Skeletal muscle tissue (tissue), 4 donors: ENCODE results near the gene ZNF600. TPM values are rescaled to one million over a fixed set of nuclear protein-coding genes. Genes with fewer than 3 reads are reported as not detected.
"Not testable (repeated sequence)": the region's sequence is repeated elsewhere in the genome, so short reads cannot be mapped to it uniquely, and the experiment has no call there.

Experiments
- H3K27ac ChIP-seq: one replicate; pipeline ENCODE4 v1.7.0; 2013; ENCODE audit warnings: mild to moderate bottlenecking, low read depth, low read length, inconsistent platforms
- H3K27me3 ChIP-seq, 3 donors: one replicate each; pipeline ENCODE4 v1.7.0; 2013; ENCODE audit warnings: low read length in 3 of 3; ENCODE audit not compliant: control insufficient read depth in 3 of 3, insufficient read depth in 3 of 3
- H3K36me3 ChIP-seq, 3 donors: one replicate each; pipeline ENCODE4 v1.7.0; 2013; ENCODE audit warnings: low read length in 3 of 3; ENCODE audit not compliant: control insufficient read depth in 3 of 3, insufficient read depth in 3 of 3
- H3K4me1 ChIP-seq, 3 donors: one replicate each; pipeline ENCODE4 v1.7.0; 2013; ENCODE audit warnings: low read length in 3 of 3, mild to moderate bottlenecking in 3 of 3; ENCODE audit not compliant: control insufficient read depth in 3 of 3, insufficient read depth in 3 of 3
- H3K4me3 ChIP-seq, 3 donors: one replicate each; pipeline ENCODE4 v1.7.0; 2013; ENCODE audit warnings: low read length in 3 of 3
- H3K9ac ChIP-seq, 3 donors: one replicate each; pipeline ENCODE4 v1.7.0; 2013; ENCODE audit warnings: low read length in 3 of 3, mild to moderate bottlenecking in 3 of 3, moderate library complexity in 2 of 3, low read depth in 1 of 3
- H3K9me3 ChIP-seq, 3 donors: one replicate each; pipeline ENCODE4 v1.7.0; 2013; ENCODE audit warnings: low read length in 3 of 3; ENCODE audit not compliant: control insufficient read depth in 3 of 3
- total RNA-seq: library from RNA; depleted of rRNA; stranded (reverse); fragments of >200 nt; gene quantifications from one replicate; pipeline ENCODE4 v1.2.3, GENCODE V29; 2014
- donor health status: Osteomylitis.

The ZNF600 gene
- total RNA-seq, 1 donor from 2014 or later: 2.1 TPM

GRCh38 chr19:52724701-52725514, 61.7 kb downstream of the ZNF600 start:
- Histone ChIP-seq H3K9ac (no peak overlapping the region), H3K27me3 (no peaks in the 10 kb centered on the region), H3K4me3 (no peak overlapping the region), H3K4me1 (no peaks in the 10 kb centered on the region), H3K27ac (no peak overlapping the region), H3K9me3 (no peaks in the 10 kb centered on the region), H3K36me3 (peaks cover 4 to 11% (median 9%) of the 10 kb centered on the region in 3 donors)

GRCh38 chr19:52723907-52724598, 62.5 kb downstream of the ZNF600 start:
- not testable (repeated sequence) for H3K9ac ChIP-seq, H3K4me1 ChIP-seq, H3K27ac ChIP-seq, H3K4me3 ChIP-seq, H3K9me3 ChIP-seq, H3K27me3 ChIP-seq
- peaks cover 4 to 11% (median 9%) of the 10 kb centered on the region in 3 donors for H3K36me3 ChIP-seq

DNA sequence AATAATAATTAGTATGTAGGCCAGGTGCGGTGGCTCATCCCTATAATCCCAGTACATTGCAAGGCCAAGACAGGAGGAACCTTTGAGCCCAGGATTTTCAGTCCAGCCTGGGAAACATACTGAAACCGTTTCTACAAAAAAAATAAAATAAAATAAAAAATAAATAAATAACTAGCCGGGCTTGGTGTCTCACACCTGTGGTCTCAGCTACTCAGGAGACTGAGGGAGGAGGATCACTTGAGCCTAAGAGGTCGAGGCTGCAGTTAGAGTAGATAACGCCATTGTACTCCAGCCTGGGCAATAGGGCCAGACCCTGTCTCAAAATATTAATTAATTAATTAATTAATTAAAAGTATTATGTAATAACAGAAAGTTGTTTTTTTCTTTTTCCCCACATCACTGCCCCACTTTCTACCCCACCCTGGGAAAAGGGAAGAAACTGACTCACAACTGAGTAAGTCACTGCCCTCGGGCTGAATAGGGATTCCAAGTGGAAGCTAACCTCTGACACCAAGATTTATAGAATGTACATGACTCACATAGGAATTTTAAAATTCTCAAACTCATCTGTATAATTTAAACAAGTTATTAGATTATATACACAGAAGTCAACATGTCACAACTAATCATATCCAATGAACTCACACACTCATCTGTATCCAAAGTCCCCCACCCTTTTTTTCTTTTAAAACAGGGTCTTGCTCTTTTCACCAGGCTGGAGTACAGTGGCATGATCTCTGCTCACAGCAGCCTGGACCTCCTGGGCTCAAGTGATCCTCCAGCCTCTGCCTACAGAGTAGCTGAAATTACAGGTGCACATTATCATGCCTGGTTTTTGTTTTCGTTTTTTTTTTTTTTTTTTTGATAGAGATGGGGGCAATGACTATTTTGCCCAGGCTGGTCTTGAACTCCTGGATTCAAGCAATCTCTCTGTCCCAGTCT, 64.3 kb downstream of the ZNF600 start:
- Histone ChIP-seq H3K9ac (no peak overlapping the region), H3K9me3 (no peaks in the 10 kb centered on the region), H3K27ac (no peak overlapping the region), H3K36me3 (peaks cover 1 to 8% (median 3%) of the 10 kb centered on the region in 3 donors), H3K4me3 (no peak overlapping the region), H3K4me1 (no peaks in the 10 kb centered on the region), H3K27me3 (no peaks in the 10 kb centered on the region)

GRCh38 chr19:52720541-52720940, 66.0 kb downstream of the ZNF600 start:
- not testable (repeated sequence) for H3K27me3 ChIP-seq, H3K36me3 ChIP-seq, H3K9me3 ChIP-seq, H3K9ac ChIP-seq, H3K27ac ChIP-seq, H3K4me1 ChIP-seq, H3K4me3 ChIP-seq

DNA sequence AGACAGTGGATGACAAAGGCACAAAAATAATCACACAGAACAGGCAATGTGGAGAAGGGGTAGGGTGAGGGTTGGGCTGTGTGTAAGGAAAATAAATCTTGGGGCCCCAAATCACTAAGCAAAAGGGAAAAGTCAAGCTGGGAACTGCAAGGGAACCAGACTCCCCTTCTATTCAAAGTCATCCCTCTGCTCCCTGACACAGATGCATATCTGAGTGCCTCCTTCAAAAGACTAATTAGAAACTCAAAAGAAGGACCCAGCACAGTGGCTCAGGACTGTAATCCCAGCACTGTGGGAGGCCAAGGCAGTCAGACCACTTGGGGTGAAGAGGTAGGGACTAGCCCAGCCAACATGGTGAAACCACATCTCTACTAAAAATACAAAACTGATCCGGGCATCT, 70.1 kb downstream of the ZNF600 start:
- no peak overlapping the region for H3K9ac ChIP-seq
- no peaks in the 10 kb centered on the region for H3K9me3 ChIP-seq
- no peaks in the 10 kb centered on the region for H3K27me3 ChIP-seq
- H3K4me1 ChIP-seq: no peaks in the 10 kb centered on the region
- H3K27ac ChIP-seq: no peak overlapping the region
- H3K36me3 ChIP-seq: peaks cover 6 to 23% (median 12%) of the 10 kb centered on the region in 3 donors
- H3K4me3 ChIP-seq: no peak overlapping the region

DNA sequence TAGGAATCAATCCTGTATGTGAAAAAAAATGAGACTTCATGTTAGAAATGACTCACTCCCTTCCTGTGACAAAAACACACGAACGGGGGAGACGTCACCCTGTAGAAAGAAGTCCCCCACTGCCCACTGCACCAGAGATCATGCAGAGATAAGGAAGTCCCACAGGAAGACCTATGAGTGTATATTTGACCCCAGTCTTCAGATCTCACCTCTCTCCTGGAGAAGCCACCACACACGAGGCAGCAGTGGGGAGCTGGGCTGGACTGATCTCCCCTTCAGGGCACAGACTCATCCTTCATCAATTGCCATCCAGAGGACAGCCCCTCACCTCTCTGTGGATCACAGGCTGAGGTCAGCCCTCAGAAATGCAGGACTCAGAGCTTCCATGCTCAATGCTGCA, 70.7 kb downstream of the ZNF600 start:
- not testable (repeated sequence) for H3K9me3 ChIP-seq, H3K9ac ChIP-seq, H3K27ac ChIP-seq, H3K4me1 ChIP-seq, H3K4me3 ChIP-seq, H3K27me3 ChIP-seq
- peaks cover 6 to 29% (median 14%) of the 10 kb centered on the region in 3 donors for H3K36me3 ChIP-seq

DNA sequence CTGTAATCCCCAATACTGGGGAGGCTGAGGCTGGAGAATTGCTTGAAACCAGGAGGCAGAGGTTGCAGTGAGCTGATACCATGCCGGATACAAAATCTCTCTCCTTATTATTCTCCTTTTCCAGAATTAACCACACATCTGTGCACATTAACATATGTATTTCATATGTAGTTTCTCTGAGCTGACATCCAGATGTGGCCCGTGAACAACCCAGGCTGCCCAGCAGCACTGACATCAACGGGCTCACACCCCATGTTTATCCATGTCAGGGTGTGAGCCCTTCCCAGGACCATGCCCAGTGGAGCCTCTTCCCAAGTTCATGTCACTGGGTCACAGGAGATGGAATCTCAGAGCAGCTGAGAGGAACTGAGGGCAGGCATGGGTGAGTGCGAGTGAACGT, 71.3 kb downstream of the ZNF600 start:
- not testable (repeated sequence) for H3K4me3 ChIP-seq, H3K9me3 ChIP-seq, H3K9ac ChIP-seq, H3K27ac ChIP-seq, H3K4me1 ChIP-seq, H3K27me3 ChIP-seq
- peaks cover 6 to 33% (median 18%) of the 10 kb centered on the region in 3 donors for H3K36me3 ChIP-seq

Other genes with a start within 250 kb of the ZNF600 start
- 20.9 TPM for gene ZNF701, start 216.5 kb downstream of the ZNF600 start, total RNA-seq
- gene ZNF83, start 148.4 kb downstream of the ZNF600 start, total RNA-seq: 29.2 TPM
- gene ZNF611, start 51.7 kb downstream of the ZNF600 start, total RNA-seq: 9.4 TPM
- 3.1 TPM for gene ZNF28, start 34.8 kb upstream of the ZNF600 start, total RNA-seq
- gene ZNF468, start 70.8 kb upstream of the ZNF600 start, total RNA-seq: 14.6 TPM
- 6.3 TPM for gene ZNF320, start 110.8 kb upstream of the ZNF600 start, total RNA-seq
- gene ZNF888, start 136.6 kb upstream of the ZNF600 start, total RNA-seq: 2.1 TPM
- 6.8 TPM for gene ZNF816, start 176.1 kb upstream of the ZNF600 start, total RNA-seq
- not detected for gene ERVV-1, start 227.1 kb upstream of the ZNF600 start, total RNA-seq